Activated T-helper 1 cell treated with Interleukin-2 at 50 U/mL for 16 hours (primary cell): ENCODE data around the gene GUK1.

ENCODE experiments used
- DNase-seq: peaks from one replicate; pipeline ENCODE4 v3.0.0-alpha.2; 2020; ENCODE audit warnings: low read depth

Gene GUK1

GRCh38 chr1:228163007-228163753 lies 23.1 kb downstream of the GUK1 start:
- DNase-seq = no peak

- DNase-seq = no peak
Measured at GRCh38 chr1:228163776-228164519, 23.9 kb downstream of the GUK1 start.

- no peak for DNase-seq
Measured at GRCh38 chr1:228164561-228165371, 24.7 kb downstream of the GUK1 start.

- peak; percentile 100 for DNase-seq
Measured at GRCh38 chr1:228165372-228166169, 25.5 kb downstream of the GUK1 start, which contains the start of gene IBA57. Gene IBA57, plus strand, starts transcription at chr1:228165804. Its CDS starts 13 bp downstream, at chr1:228165817.

- DNase-seq = no peak
Measured at GRCh38 chr1:228166170-228166936, 26.3 kb downstream of the GUK1 start.

GRCh38 chr1:228168563-228169270 lies 28.6 kb downstream of the GUK1 start:
- DNase-seq = no peak

GRCh38 chr1:228169345-228169744 lies 29.3 kb downstream of the GUK1 start:
- DNase-seq = no peak

- no peak for DNase-seq
Measured at GRCh38 chr1:228170666-228171065, 30.6 kb downstream of the GUK1 start.

- DNase-seq = no peak
Measured at GRCh38 chr1:228171221-228171891, 31.3 kb downstream of the GUK1 start.

GRCh38 chr1:228172591-228173527 lies 32.8 kb downstream of the GUK1 start:
- no peak for DNase-seq

GRCh38 chr1:228173528-228174481 lies 33.7 kb downstream of the GUK1 start:
- DNase-seq = peak; percentile 24

GRCh38 chr1:228174482-228175315 lies 34.6 kb downstream of the GUK1 start:
- no peak for DNase-seq

GRCh38 chr1:228175316-228176023 lies 35.4 kb downstream of the GUK1 start:
- no peak for DNase-seq

GRCh38 chr1:228176024-228176395 lies 35.9 kb downstream of the GUK1 start:
- DNase-seq = no peak

GRCh38 chr1:228176461-228177182 lies 36.5 kb downstream of the GUK1 start:
- no peak for DNase-seq
